GM19238 (cell line): ENCODE data around the gene MASTL.

Source experiments
- DNase-seq: peaks from one replicate; pipeline ENCODE4 v3.0.0; 2011; ENCODE audit warnings: low spot score; ENCODE audit not compliant: insufficient read length

MASTL gene

DNA sequence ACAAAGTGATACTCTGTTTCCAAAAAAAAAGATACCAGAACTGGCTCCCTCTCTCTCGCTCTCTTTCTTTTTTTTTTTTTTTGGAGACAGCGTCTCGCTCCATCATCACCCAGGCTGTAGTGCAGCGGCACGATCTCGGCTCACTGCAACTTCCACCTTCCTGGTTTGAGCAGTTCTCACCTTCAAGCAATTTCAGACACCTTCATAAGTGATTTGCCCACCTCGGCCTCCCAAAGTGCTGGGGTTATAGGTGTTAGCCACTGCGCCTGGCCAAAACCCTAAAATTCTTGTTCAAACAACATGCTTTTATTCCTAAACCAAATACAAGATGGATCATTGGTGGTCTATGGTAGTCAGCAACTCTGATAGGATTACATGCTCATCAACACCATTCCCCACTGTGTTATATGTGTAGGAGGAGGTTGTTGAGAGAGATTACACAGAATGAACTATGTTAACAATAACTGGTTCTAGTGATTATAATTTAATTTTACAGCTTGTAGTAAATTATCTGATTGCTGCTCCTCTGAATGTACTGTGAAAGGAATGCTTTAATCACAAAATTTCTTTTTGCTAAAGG, 69.9 kb downstream of the MASTL start:
- no peak for DNase-seq

DNA sequence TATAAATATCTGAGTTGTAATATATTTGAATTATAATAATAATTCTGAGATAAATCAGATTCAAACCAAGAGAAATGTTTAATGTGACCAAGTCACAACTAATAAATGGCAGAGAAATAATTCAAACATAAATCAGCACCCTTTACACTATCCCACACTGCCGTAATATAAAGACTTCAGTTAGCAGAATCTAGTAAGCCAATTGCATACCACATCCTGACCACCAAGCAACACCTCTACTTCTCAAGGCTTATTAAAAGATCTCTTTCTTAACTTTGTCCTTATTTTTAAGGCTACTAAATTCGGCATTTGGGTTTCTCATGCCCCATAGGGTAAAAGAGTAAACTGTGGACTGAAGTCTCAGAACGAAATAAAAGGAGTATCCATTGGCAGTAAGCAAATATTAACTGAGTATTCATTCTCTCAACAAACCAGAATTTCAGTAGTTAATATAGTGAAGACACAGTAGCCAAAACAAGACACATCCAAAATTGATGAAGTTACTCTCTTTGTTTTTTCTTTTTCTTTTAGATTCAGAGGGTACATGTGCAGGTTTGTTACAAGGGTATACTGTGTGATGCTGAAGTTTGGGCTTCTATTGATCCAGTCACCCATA, 70.6 kb downstream of the MASTL start:
- DNase-seq = no peak

DNA sequence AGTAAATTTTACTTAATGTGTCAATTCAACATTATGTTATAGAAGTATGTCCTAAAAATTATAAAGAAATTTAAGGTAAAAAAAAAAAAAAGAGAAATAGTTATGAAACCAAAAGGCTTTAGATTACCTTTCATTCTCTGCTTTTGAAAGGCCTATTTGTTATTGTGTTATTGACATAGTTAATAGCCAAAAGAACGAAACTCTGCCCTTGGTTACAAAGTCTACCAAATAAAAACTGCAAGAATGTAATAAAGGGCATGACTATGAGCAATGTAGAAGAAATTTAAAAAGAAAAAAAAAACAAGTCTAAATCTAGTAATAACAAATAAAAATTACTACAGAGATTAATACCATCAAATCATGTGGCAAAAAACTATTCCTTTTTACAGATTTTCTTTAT, 74.9 kb downstream of the MASTL start:
- no peak for DNase-seq

DNA sequence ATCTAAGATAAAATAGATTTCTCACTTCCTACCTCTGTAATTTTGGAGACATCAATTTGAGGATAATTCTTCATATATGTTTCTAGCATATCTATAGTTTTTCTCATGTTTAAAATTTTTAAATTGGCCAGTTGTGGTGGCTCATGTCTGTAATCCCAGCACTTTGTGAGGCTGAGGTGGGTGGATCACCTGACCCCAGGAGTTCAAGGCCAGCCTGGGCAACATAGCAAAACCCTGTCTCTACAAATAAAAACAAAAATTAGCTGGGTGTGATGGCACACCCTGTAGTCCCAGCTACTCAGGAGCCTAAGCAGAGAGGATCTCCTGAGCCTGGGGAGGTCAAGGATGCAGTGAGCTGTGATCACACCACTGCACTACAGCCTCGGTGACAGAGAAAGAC, 80.6 kb downstream of the MASTL start:
- no peak for DNase-seq
